GM18909 (cell line): ENCODE data around the gene TMEM273.

Source experiments
- ATAC-seq: cut with Tn5 transposase; IDR thresholded peaks from one replicate; pipeline ENCODE4 v1.9.1; 2021; ENCODE audit warnings: mild to moderate bottlenecking; ENCODE audit not compliant: unreplicated experiment, poor library complexity

Gene TMEM273

DNA sequence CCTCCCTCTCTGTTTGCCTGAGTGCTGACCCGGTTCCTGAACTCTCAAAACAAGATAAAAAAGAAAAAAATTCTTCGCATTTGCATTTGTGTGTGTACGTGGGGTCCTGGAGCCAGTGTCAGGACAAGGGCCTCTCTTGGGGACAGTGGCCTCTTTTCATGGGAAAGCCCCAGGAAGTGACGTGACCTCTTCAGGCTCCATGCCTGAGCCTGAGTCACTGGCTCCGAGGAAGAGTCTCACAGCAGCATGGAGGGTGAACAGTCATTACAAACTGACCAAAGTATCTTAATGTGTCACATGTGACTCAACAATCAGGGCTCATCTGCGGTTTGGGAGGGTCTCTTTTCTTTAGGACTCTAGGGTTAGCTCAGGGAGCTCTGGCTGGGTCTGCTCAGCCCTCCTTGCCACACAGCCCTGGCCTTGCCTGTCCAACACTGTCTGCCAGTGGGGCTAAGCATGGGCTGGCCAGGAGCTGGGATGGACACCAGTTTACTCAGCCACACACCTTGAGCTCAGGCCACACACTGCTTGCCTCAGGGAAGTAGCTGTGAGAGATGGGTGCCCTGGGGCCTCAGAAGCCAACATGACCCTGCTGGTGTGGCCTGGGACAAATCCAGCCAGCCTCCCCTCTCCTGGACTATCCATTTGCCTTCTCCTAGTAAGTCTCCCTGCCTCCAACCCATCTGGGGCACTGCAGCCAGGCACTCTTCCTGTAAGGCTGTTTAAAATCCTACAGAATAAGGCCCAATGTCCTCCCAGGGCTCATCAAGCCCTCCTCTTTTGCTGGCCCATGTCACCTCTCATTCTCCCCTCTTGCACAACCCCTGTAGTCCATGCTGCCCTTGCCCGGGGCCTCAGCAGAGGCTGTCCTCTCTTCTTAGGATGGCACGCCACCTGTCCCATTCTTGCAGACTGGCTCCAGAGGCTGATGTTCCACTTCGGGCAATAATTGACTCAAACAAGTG lies 10.5 kb downstream of the TMEM273 start:
- ATAC-seq: peak; percentile 84

DNA sequence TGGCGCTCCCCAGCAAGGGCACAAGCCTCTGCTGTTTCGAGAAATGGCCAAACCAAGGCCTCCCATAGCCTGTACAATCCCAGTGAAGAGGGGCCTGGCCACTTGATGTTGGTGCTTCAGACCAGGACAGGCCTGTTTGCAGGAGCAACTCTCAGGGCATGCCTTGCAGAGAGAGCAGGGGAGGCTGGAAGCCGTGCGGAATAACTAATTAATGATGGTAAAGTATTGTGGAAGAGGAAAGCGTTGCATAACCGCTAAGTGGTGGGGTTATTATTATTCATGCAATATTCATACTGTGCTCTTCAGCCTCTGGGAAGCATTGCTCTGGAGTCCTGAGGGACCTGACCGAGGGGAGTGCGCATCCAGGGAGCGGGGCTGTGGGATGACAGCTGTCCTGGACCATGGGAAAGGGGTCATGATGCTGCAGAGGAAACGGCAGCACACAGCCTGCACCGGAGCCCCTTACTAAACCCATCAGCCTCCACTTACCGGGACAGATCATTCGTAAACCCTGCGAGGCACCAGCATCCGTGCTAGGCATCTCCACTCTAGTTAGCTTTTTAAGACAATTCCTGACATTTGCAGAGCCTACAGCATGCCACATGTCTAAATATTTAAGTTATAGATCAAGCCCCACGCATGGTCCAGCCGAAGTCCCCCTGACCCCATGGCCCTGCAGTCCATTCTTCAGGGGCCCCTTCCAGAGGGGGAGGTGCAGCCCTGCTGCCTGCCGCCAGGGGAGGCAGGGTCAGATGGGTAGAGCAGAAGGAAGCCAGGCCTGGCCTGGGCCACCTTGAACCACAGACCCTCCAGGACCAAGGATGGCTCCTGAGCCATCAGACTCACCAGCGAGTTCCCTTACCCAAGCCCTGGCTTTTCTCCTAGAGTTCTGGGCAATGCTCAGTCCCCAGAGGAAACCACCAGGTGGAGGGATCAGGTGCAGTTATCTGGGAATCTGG lies 11.6 kb downstream of the TMEM273 start:
- ATAC-seq: no peak

DNA sequence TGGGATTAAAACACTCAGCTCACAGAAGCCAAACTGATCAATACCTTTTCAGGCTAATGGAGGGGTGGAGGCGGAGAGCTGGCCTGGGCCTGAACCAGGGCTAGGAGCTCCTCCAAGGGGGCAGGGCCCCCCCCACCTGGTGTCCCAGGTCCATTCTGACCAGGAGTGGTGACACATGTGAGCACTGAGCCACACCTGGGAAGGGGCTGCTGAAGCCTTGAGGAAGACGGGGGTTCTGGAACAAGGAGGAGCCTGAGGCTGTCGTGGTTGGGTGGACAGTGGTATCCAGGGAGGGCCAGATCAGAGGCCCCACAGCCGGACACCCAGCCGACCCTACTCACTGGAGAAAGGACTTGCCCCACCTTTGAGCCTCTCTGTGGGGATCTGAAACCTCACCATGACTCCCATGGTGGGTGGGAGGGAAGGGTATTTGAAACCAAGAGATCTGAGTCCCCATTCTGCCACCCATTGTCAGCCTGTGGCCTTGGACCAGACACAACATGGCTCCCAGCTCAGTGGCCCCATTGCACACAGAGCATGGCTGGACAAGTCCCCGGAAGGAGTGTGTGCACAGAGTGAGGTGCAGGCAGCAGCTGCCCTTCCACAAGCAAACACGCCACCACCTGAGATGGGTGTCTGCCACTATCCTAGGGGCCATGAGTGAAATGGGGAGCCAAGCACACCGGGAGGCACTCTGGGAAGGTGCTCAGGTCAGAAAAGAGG lies 12.4 kb downstream of the TMEM273 start:
- ATAC-seq: no peak

DNA sequence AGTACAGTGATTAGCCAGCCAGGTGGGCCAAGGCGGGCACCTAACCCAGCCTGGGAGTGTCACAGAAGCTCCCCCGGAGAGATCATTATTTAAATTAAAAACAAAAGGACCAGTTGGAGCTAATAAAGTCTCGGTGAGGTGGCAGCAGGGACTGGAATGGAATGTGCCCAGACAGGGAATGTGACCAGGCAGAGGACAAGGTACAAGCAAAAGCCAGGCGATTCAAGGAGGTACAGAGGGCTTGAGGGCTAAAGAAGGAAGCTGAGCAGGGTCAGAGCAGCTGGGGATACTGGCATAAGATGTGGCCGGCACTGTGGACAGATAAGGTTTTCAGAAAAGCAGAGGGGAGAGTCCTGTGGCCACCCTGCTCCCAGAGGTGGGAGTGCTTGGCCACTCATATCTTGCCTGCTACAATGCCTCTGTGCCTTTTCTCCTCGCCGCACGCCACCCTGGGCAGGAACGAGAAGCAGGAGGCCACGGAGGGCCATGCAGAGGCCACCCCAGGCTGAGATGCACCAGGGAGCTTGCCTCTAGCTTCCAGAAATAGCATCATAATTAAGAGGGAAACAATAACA lies 13.2 kb downstream of the TMEM273 start:
- no peak for ATAC-seq

DNA sequence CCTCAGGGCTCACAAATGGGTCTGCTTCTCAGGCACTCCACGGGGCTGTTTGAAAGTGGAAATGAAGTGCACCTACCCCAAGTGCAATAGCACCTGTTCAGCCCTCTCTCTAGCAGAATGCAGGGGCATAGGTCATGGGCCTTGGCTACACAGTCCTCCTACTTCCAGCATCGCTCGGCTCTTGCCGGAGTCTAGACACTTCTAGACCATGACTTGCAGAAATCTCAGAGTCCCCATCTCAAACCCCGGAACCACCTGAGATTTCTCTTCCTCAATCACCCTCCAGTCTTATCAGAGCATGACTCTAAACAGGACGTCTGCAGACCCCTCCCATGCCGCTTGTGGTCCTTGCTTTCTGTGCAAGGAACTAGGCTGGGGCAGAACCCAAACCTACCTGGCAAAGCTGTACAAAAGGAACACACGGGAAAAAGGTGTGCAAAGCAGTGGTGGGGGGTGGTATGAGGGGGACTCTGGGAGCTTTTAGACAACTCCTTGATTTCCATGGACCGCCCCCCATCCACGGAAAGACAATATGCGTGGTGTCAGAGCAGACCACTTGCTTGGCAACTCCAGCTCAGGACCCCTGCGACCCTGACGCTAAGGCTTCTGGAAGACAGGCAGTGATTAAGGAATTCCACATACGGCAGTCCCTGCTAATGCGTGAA lies 13.8 kb downstream of the TMEM273 start:
- no peak for ATAC-seq

DNA sequence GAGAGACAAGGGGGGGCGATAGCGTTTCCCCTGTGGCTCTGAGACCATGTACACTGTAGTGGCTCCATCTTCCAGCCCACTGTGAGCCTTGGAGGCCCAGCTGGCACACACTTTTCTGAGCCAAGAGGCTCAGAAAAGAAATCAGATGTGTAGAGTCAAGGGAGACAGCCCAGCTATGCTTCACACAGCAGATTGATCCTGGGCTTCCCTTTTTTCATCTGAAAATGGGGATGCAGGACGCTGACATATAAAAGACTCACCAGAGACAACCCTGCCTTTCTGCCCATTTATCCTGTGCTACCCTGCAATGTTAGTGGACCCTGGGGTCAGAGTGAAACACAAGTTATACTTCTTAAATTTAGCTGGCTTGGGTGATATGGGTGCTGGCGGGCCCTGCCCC lies 14.3 kb downstream of the TMEM273 start:
- no peak for ATAC-seq

DNA sequence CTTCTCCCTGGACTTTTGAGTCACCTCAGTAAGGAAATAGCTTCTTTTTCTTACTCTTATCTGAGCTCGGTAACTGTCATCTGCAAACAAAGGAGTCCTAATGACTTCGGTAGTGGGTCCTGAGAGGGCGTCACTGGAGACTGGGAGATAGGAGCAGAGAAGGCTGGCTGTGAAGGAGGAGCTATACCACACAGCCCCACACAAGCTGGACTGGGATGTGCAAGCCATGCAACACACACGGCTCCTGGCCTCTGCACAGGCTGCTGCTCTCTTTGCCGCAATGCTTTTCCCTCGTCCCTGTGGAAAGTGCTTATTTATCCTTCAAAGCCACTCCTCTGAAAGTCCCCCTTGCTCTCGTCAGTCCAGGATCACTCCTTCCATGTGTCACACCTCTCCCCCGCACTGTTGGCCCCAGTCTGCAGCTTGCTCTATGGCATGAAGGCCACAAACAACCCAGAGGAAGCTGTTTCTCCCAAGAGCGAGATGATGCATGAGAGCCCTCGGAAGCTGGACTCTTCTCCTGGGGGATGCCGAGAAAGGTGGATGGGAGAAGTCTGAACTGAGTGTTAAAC lies 14.9 kb downstream of the TMEM273 start:
- no peak for ATAC-seq

DNA sequence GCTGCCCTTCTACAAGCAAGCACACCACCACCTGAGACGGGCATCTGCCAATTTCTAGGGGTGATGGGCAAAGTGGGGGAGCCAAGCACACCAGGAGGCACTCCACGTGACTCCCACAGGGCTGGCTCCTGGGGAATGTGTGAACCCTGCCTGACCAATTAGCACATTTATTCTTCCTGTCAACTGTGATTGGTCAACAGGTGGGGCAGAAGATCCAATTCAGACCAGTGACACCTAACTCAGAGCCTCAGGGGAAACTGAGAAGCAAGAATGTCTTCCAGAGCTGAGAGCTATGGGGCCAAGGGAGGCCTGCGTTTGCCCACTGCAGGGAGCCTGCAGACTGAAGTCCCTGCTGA lies 15.4 kb downstream of the TMEM273 start:
- ATAC-seq: no peak

DNA sequence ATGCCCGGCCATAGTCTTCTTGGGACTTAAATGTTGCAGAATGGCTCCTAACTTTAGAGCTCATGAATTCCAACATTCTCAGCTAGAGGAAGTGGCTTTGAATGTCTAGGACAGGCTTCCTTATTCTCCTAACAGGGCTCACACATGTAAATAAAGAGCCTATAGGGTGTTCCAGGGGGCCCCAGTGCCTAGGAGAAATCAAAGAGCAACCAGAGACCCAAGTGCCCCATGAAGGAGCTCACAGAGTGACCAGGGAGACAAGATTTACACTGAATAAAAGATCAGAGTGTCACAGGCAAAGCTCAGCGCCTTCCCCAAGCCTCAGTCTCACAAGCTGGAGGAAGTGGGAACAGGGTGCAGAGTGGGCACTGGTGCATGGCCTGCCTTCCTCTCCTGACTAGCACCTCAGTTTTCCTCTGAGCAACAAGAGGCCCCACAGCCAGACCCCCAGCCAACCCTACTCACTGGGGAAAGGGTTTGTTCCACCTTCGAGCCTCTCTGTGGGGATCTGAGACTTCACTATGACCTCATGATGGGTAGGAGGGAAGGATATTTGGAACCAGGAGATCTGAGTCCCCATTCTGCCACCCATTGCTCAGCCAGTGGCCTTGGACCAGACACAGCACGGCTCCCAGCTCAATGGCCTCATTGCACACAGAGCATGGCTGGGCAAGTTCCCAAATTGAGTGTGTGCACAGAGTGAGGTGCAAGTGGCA lies 16.0 kb downstream of the TMEM273 start:
- no peak for ATAC-seq

DNA sequence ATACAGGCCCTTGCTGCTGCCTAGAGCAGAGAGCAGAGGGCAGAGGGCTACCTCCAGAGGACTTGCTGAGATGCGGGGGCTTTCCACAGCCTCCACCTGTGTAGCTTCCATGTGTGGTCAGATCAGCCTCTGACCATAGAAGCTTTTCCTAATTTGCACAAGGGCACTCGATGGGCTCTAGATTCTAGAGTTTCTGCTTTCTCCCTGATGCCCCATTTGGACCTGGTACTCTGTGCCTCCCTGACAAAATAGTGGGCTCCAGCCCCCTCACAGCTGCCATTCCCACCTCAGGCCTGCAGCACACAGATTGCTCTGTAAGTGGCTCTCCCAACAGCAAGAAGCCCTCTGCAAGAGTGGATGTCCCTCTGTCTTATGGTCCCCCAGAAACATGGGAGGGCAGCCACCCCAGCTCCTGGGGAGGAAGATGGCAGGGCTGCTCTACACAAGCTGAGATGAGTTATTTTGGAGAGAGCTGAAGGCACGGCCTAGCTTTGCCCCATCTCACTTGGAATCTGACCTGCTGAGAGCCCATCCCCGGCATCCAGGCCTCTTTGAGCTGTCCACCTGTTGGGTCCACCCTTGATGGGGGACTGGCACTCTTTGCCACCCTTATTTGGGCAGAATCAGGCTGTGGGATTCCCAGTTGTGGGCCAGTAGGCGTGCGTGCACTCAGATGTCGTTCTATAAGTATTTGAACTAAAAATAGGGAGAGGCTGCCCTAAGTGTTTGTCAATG lies 16.7 kb downstream of the TMEM273 start:
- ATAC-seq: no peak

DNA sequence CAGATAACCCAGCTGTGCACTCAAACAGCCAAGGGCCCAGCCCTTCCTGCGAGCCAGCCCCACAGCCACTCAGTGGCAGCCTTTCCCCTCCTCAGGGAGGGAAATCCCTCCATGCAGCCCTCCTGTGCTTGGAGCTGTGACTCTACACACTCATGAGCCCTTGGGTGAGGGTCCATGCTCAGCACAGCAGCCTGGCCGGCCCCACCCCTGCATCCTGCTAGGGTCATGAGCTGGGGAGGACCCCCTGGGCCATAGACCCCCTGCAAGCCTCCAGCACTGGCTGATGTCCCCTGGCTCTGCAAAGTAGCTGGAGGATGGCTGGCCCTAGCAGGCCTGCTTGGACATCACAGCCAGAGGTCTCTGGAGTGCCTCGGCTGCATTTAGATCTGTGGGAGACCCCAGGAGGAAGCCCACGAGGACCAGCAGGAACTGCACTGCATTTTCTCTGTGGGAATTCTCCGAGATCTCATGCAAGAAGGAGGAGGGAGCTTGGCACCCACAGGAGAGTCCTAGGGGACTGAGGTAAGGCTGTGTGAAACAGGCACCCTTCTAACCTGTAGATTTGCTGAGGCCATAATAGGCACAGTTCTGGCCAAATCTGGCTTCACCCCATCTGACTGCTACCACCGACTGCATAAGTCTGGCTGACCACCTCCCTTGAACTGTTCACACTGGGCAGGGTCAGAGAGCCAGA lies 17.4 kb downstream of the TMEM273 start:
- no peak for ATAC-seq

DNA sequence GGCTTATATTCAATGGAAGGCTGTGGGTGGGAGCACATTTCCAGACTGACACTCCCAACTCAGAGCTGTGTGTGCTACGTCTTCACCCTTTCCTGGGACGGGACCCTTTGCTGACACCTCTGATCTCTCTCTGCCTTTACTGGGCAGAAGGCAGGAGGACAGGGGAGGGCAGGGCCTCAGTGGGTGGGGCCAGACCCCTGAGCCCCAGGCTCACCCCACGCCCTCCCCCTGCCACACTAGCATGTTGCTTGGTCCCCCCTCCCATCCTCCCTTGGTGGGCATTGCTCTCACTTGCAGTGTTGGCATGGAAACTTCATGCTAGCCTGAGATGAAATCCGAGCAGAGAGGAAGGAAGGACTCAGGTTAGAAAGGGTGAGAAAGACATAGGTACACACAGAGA lies 18.4 kb downstream of the TMEM273 start:
- ATAC-seq: no peak

DNA sequence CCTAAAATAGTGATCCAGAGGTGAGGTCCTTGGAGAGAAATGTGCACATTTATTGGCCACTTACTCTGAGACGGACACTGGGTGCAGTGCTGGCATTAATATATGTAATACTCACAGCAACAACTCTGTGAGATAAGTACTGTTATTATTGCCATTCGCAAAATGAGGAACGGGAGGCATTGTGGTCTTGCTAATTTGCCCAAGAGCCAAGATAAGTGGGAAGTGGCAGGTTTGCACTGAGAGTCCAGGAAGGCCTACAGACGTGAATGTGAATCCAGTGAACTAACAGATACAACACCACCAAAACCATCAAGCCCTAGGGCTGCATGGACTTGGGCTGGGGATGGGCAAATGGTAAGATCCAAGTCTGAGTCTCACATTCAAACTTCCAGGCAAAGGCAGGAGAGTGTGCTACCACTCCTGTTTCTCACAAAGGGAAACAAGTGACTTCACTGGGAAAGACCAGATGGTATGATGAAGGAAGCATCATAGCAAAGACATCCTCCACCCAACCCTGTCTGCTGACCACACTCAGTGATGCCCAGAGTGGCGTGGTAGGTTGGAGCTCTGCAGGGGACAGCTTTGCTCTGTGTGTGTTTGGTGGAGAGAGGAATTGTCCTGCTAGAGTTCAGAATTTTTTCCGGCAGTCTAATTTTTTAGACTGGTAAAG lies 19.2 kb downstream of the TMEM273 start:
- no peak for ATAC-seq

DNA sequence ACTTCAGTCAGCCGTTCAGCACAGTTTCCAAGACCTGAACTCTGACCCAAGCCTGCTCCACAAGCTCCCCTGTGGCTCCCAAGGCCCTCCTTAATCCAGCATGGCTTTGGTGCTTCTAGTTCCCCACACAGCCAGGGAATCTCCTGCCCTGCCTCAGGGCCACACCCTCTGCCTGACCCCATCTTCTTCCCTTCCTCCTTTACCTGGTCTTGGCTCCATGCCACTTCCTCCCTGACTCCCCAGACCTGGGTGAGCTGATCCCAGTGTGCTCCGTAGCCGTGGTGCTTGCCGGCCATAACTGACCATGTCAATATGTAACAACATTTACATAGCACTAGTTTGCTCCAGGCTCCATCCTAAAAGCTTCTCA lies 20.0 kb downstream of the TMEM273 start:
- ATAC-seq: no peak

DNA sequence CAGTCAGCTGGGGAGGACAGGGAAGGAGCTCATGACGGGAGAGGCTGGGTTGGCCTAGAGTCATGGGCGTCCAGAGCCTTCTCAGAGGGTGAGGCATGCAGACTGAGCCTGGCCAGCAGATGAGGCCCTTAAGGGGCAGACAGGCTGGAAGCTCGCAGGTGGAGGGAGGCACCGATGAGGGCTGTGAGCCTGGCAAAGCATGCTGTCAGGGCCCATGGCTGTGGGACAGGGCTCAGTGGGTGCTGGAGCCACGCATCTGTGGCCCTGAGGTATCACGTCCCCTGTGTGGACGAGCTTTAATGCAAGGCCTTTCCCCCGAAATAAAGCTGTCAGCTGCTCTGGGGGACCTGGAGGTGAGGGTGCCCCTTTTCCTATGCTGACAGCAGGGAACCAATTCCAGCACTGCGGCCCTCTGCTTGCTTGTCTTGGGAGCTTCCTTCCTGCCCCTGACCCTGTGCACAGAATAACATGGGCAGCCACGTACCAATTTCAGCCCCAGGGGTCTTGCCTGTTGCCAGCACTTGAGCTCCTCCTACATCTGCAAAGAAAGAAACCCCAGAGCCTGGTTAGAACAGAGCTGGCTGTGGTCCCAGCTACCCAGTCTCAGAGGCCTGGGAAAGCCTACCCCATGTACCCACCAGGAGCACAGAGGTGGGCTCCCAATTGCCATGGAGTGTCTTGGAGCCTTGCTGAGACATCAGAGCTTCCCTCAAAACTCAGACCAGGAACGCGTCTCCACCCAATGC lies 20.6 kb downstream of the TMEM273 start:
- ATAC-seq: no peak
